Hepatocyte (in vitro differentiated cells): ENCODE data around the gene NUCB1. TPM values are rescaled to one million over a fixed set of nuclear protein-coding genes. Genes with fewer than 3 reads are reported as not detected.

Experiments used
- DNase-seq: peaks from one replicate; pipeline ENCODE4 v3.0.0-alpha.2; 2016; ENCODE audit warnings: low spot score
- H2AFZ ChIP-seq: fragments of 200-600 bp; sonication (generic); 2 replicates; pipeline ENCODE4 v1.6.0; 2016; ENCODE audit warnings: antibody characterized with exemption, mild to moderate bottlenecking
- H3K27ac ChIP-seq: fragments of 200-600 bp; sonication (generic); 2 replicates; pipeline ENCODE4 v1.5.1; 2016; ENCODE audit warnings: mild to moderate bottlenecking
- H3K27me3 ChIP-seq: fragments of 200-600 bp; sonication (generic); 2 replicates; pipeline ENCODE4 v1.6.1; 2016
- H3K36me3 ChIP-seq: fragments of 200-600 bp; sonication (generic); replicated peaks from 2 replicates; pipeline ENCODE4 v1.5.1; 2016; ENCODE audit warnings: low read depth; ENCODE audit not compliant: insufficient read depth
- H3K4me1 ChIP-seq: fragments of 200-600 bp; sonication (generic); 2 replicates; pipeline ENCODE4 v1.5.1; 2016; ENCODE audit warnings: mild to moderate bottlenecking, moderate library complexity; ENCODE audit not compliant: insufficient read depth
- H3K4me2 ChIP-seq: fragments of 200-600 bp; sonication (generic); 2 replicates; pipeline ENCODE4 v1.6.0; 2016
- H3K4me3 ChIP-seq: fragments of 200-600 bp; sonication (generic); 2 replicates; pipeline ENCODE4 v1.5.1; 2016; ENCODE audit warnings: mild to moderate bottlenecking
- H3K79me2 ChIP-seq: fragments of 200-600 bp; sonication (generic); 2 replicates; pipeline ENCODE4 v1.6.0; 2017; ENCODE audit warnings: mild to moderate bottlenecking
- H3K9me2 ChIP-seq: fragments of 200-600 bp; sonication (generic); replicated peaks from 2 replicates; pipeline ENCODE4 v1.6.0; 2017; ENCODE audit warnings: mild to moderate bottlenecking; ENCODE audit not compliant: insufficient read depth
- H3K9me3 ChIP-seq: fragments of 200-600 bp; sonication (generic); 2 replicates; pipeline ENCODE4 v1.5.1; 2016; ENCODE audit warnings: low read depth, mild to moderate bottlenecking
- H4K20me1 ChIP-seq: fragments of 200-600 bp; sonication (generic); 2 replicates; pipeline ENCODE4 v1.6.0; 2016; ENCODE audit warnings: mild to moderate bottlenecking; ENCODE audit not compliant: insufficient read depth, poor library complexity, severe bottlenecking
- EZH2 ChIP-seq: fragments of 200-600 bp; sonication (generic); IDR thresholded peaks from 2 replicates; pipeline ENCODE4 v1.6.1; 2016; ENCODE audit warnings: antibody characterized with exemption, mild to moderate bottlenecking, borderline replicate concordance
- EZH2phosphoT487 ChIP-seq: fragments of 200-600 bp; sonication (generic); IDR thresholded peaks from one replicate; pipeline ENCODE4 v1.6.1; 2018; ENCODE audit warnings: antibody characterized with exemption, mild to moderate bottlenecking, low read depth, moderate library complexity; ENCODE audit not compliant: unreplicated experiment, severe bottlenecking
- WGBS: methylation state at CpG from one replicate; pipeline ENCODE4 v1.1.6; 2016; ENCODE audit warnings: low lambda C conversion rate; ENCODE audit errors: missing lambda C conversion rate; 5-methylcytosine and 5-hydroxymethylcytosine counted together
- polyA plus RNA-seq: library from polyadenylated mRNA; unstranded; fragments of >200 nt; fragmentation: Nextera tagmentation; extraction: Ambion mirVana; gene quantifications from 2 replicates; pipeline ENCODE4 v1.2.1, GENCODE V29; 2016
- total RNA-seq: library from RNA; depleted of rRNA; stranded (reverse); fragments of >200 nt; gene quantifications from 2 replicates; pipeline ENCODE4 v1.2.3, GENCODE V29; 2014
- TF ChIP-seq, protein P1 (sequence below): fragments of 200-600 bp; sonication (generic); IDR thresholded peaks from 2 replicates; pipeline ENCODE4 v1.5.1; 2016; ENCODE audit warnings: antibody characterized with exemption, mild to moderate bottlenecking; ENCODE audit not compliant: poor library complexity

The NUCB1 gene
- total and polyA plus RNA-seq, 2 experiments from 2014 or later: 283 to 339 TPM

DNA sequence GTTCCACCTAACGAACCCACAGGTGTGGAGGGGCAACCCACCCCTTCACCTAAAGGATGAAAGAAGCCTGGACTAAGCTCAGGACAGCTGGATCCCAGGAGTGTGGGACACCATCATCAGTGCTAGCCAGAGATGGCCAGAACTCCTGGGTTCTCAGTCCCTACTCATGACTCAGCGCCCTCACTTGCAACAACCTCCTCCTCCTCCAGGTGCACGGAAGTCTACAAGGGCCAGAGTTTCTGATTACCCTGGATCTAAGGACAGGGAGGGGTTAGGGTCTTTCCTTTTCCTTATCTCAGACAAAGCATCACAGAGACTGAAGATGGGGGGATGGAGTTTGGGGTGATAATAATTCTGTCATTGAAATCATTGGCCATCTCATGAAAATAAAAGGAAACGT lies 9.6 kb upstream of the NUCB1 start:
- TF ChIP-seq EZH2phosphoT487 (no peak), EZH2 (no peak)
- TF ChIP-seq, protein P1, sequence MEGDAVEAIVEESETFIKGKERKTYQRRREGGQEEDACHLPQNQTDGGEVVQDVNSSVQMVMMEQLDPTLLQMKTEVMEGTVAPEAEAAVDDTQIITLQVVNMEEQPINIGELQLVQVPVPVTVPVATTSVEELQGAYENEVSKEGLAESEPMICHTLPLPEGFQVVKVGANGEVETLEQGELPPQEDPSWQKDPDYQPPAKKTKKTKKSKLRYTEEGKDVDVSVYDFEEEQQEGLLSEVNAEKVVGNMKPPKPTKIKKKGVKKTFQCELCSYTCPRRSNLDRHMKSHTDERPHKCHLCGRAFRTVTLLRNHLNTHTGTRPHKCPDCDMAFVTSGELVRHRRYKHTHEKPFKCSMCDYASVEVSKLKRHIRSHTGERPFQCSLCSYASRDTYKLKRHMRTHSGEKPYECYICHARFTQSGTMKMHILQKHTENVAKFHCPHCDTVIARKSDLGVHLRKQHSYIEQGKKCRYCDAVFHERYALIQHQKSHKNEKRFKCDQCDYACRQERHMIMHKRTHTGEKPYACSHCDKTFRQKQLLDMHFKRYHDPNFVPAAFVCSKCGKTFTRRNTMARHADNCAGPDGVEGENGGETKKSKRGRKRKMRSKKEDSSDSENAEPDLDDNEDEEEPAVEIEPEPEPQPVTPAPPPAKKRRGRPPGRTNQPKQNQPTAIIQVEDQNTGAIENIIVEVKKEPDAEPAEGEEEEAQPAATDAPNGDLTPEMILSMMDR: no peak
- H3K4me2 ChIP-seq: peak overlapping the region; percentile 49

DNA sequence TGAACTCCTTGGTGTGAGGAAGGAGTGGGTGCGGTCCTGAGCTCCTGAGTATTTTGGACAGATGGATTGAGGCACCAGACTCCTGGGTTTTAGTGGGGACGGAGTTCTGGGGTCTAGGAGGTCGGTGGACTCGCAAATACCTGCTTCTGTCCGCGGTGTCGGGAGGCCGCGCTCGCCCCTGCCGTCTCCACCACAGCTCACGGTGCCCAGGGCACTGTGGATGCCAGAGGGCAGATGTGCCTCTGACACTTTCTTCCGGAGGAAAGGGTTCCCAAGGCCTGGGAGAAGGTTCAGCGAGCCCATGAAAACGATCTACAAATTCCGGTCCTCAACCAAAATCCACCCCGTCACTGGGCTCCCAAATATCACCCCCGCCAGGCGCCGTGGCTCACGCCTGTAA lies 4.9 kb upstream of the NUCB1 start:
- H3K27me3 ChIP-seq: no peaks in the 10 kb centered on the region
- no peaks in the 10 kb centered on the region for H3K9me2 ChIP-seq
- H3K79me2 ChIP-seq: no peaks in the 10 kb centered on the region
- TF ChIP-seq, protein P1: no peak
- TF ChIP-seq EZH2phosphoT487: no peak
- no peak for TF ChIP-seq EZH2
- DNase-seq: no peak
- H3K4me2 ChIP-seq: no peak overlapping the region
- no peaks in the 10 kb centered on the region for H3K9me3 ChIP-seq
- no peaks in the 10 kb centered on the region for H3K36me3 ChIP-seq
- no peak overlapping the region for H2AFZ ChIP-seq
- no peak overlapping the region for H3K4me3 ChIP-seq
- H4K20me1 ChIP-seq: no peaks in the 10 kb centered on the region
- WGBS: 96% methylated on average over 21 of the region's 21 CpGs
- peaks cover 13% of the 10 kb centered on the region for H3K4me1 ChIP-seq
- H3K27ac ChIP-seq: no peak overlapping the region

More for the DNA sequence above, 9.6 kb upstream of the NUCB1 start:
- H4K20me1 ChIP-seq: no peaks in the 10 kb centered on the region
- H3K36me3 ChIP-seq: no peaks in the 10 kb centered on the region
- no peaks in the 10 kb centered on the region for H3K79me2 ChIP-seq
- WGBS: 69% methylated on average over 4 of the region's 4 CpGs
- H3K4me1 ChIP-seq: peaks cover 6% of the 10 kb centered on the region
- no peak overlapping the region for H2AFZ ChIP-seq
- no peaks in the 10 kb centered on the region for H3K9me3 ChIP-seq
- H3K9me2 ChIP-seq: no peaks in the 10 kb centered on the region
- no peaks in the 10 kb centered on the region for H3K27me3 ChIP-seq
- peak overlapping the region; percentile 77 for H3K27ac ChIP-seq
- H3K4me3 ChIP-seq: no peak overlapping the region
- DNase-seq: no peak

DNA sequence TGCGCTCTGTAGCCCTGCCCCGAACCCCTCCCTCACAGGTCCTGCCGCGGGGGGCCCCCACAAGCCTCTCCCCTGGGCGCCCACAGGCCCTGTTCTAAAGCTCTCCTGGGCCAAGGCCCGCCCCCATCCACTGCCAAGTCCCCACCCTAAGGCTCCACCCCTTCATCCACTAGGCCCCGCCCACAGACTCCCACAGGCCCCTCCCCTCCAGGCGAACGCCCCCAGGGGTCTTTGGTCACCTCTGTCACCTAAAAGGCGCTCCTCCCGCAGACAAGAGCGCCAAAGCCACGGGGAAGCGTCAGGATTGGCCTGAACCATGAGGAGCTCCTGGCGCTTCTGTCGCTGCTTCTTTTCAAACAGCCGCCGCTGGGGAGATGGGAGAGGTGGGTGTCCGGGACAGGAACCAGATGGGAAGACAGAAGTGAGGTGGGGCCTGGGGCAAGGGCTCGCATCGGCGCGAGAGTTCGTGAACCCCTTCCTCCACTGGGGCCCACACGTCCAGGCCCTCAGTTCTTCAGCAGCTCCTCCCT lies 3.9 kb upstream of the NUCB1 start:
- Histone ChIP-seq H3K79me2 (peaks cover 10% of the 10 kb centered on the region), H3K27ac (peak overlapping the region; percentile 40), H2AFZ (no peak overlapping the region), H3K4me3 (no peak overlapping the region), H3K27me3 (no peaks in the 10 kb centered on the region), H3K36me3 (no peaks in the 10 kb centered on the region), H4K20me1 (no peaks in the 10 kb centered on the region), H3K4me1 (peaks cover 14% of the 10 kb centered on the region), H3K4me2 (peak overlapping the region; percentile 70), H3K9me3 (no peaks in the 10 kb centered on the region), H3K9me2 (no peaks in the 10 kb centered on the region)
- no peak for TF ChIP-seq EZH2phosphoT487
- TF ChIP-seq, protein P1: no peak
- DNase-seq: peak; percentile 66
- 40% methylated on average over 18 of the region's 25 CpGs for WGBS
